Aorta (tissue), 5 donors: ENCODE measurements around the gene SNRNP70. TPM values are rescaled to one million over a fixed set of nuclear protein-coding genes. Genes with fewer than 3 reads are reported as not detected.
"Not testable (repeated sequence)": the region's sequence is repeated elsewhere in the genome, so short reads cannot be mapped to it uniquely, and the experiment has no call there.

Experiments used
- ATAC-seq: fragments of 200-7000 bp; cut with Tn5 transposase; one replicate; pipeline ENCODE4 v1.9.1; 2022; ENCODE audit warnings: moderate library complexity; ENCODE audit not compliant: low FRiP score
- DNase-seq, 2 donors: peaks; one replicate each; pipeline ENCODE4 v3.0.0-alpha.2; 2020
- H3K27ac ChIP-seq, 2 donors: one replicate each; pipeline ENCODE4 v1.5.1; 2013; ENCODE audit warnings: low read length in 2 of 2, mild to moderate bottlenecking in 2 of 2, moderate library complexity in 2 of 2, control low read depth in 1 of 2, inconsistent platforms in 1 of 2, low read depth in 1 of 2
- H3K27me3 ChIP-seq, 2 donors: one replicate each; pipeline ENCODE4 v1.6.1; 2013; ENCODE audit warnings: control low read depth in 1 of 2, low read length in 1 of 2, mild to moderate bottlenecking in 1 of 2, moderate library complexity in 1 of 2; ENCODE audit not compliant: insufficient read depth in 2 of 2, control insufficient read depth in 1 of 2
- H3K36me3 ChIP-seq, 2 donors: one replicate each; pipeline ENCODE4 v1.6.1; 2013; ENCODE audit warnings: control low read depth in 1 of 2, low read length in 1 of 2, mild to moderate bottlenecking in 1 of 2; ENCODE audit not compliant: insufficient read depth in 2 of 2, control insufficient read depth in 1 of 2
- H3K4me1 ChIP-seq, 2 donors: one replicate each; pipeline ENCODE4 v1.6.1; 2013; ENCODE audit warnings: low read length in 2 of 2, control low read depth in 1 of 2, mild to moderate bottlenecking in 1 of 2, moderate library complexity in 1 of 2; ENCODE audit not compliant: insufficient read depth in 2 of 2, control insufficient read depth in 1 of 2
- H3K4me3 ChIP-seq, 2 donors: one replicate each; pipeline ENCODE4 v1.5.1; 2013; ENCODE audit warnings: low read length in 2 of 2, control low read depth in 1 of 2, mild to moderate bottlenecking in 1 of 2
- H3K9me3 ChIP-seq: one replicate; pipeline ENCODE4 v1.6.1; 2013; ENCODE audit warnings: mild to moderate bottlenecking, low read length; ENCODE audit not compliant: control insufficient read depth
- WGBS, 2 donors: extraction: QIAGEN DNeasy Blood & Tissue Kit; methylation state at CpG; one replicate each; pipeline ENCODE4 v1.1.7; 2013; 5-methylcytosine and 5-hydroxymethylcytosine counted together
- intact Hi-C, 2 donors: fragments of 100-400 bp; cut with DNase I; formaldehyde crosslinking; loops; one replicate each; pipeline versions ENCODE4 v1.14.2 to v1.15.0; 2022
- polyA plus RNA-seq, 2 donors: library from polyadenylated mRNA; stranded (reverse); fragments of 200-250 nt; gene quantifications; one replicate each; pipeline ENCODE4 v1.2.3, GENCODE V29; 2013
- total RNA-seq, 2 donors: library from RNA; stranded (reverse); fragmentation: NEBNext Ultra II Directional; extraction: Animal tissue kit (Norgen Biotek cat#: 25700); gene quantifications; one replicate each; pipeline ENCODE4 v1.2.1, GENCODE V29; 2021
- donor health status: healthy with polysubstance abuse.
- donor health status: Bipolar disorder and iron deficiency.
- donor health status: DM: no; HTN: no; CAD: no.
- donor health status: DM: no; HTN: no; CAD: no.
- donor health status: DM: yes; HTN: yes; CAD: no.

Gene SNRNP70
- total and polyA plus RNA-seq, 4 donors, result 54.5 to 694 (median 209) TPM

DNA sequence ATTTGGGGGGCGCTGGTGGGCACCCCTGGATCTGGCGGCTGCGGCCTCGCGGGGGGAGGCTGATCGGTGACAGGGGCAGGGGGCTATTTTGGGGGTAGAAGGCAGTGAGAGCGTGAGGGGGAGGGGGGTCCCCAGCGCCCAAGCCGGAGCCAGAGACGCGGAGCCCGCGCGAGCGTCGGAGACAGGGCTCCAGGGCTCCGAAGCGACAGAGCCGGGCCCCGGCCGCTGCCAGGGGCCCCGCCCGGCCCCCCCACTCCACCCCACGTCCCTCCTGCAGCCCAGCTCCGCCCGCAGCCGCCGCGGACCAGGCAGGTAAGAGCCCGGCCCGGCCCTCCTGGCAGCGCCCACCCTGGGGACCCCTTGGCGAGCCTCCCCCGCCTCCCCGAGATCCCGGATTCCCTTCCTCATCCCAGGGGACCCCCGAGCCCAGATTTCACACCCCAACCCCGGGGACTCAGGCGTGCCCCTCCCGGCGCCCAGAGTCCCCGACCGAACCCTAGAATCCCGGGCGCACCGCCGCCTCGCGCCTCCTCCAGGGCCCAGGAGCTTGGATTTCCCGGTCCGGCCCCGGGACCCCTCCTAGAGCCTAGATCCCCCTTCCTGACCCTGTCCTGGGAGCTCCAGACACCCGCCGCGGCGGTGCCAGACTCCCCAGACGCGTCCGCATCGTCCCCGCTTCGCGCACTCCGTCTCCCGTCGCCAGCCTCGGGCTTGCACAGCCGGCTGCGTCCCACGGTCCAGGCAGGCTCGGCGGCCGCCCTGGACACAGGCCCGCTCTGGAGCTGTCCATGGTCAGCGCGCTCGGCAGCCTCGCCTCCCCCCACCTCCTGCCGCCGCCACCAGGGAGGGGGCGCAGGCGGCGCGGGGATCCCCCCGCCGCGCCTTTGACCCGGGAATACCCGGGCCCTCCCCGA lies 34.4 kb downstream of the SNRNP70 start, which contains the start of gene PPFIA3:
PPFIA3 (plus strand) TSS at position 134 of the 914 bp plus-strand sequence. CDS start 8,330 bp downstream, outside the sequence.
- WGBS, 2 donors, result 1% methylated on average over 62 to 90 of the region's 90 CpGs
- DNase-seq (peak; percentile 80 to 91), ATAC-seq (peak; percentile 80)
- peak within 1 kb of the TSS; percentile 34 to 45 for H3K4me3 ChIP-seq
- no peaks in the 10 kb centered on the region for H3K36me3 ChIP-seq
- H3K4me1 ChIP-seq, result no peaks in the 10 kb centered on the region
- H3K9me3 ChIP-seq, result no peaks in the 10 kb centered on the region
- no peaks in the 10 kb centered on the region for H3K27me3 ChIP-seq
- intact Hi-C loops, result loop anchor here (2.0 to 5.0 kb wide), 2 partner anchors 31 to 33 kb away; no protein-coding TSS in a partner anchor
- H3K27ac ChIP-seq, result peak within 1 kb of the TSS; percentile 23 to 91

DNA sequence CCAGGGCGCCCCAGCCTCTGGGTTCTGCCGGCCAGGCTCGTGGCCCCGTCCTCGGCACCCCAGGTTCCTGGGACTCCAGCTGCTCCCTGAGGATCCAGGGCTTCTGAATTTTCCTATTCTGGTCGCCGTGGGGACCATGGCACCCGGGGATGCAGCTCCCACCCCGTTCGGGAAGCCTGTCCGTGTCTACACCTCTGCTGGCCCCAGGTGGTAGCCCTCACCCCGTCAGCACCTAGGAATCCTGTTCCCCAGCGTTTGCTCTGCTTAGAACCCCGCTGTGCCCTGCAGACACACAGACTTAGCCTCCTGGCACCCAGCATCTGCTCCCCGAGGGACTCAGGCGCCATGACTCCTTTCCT lies 35.1 kb downstream of the SNRNP70 start:
- H3K4me3 ChIP-seq, result no peak overlapping the region

DNA sequence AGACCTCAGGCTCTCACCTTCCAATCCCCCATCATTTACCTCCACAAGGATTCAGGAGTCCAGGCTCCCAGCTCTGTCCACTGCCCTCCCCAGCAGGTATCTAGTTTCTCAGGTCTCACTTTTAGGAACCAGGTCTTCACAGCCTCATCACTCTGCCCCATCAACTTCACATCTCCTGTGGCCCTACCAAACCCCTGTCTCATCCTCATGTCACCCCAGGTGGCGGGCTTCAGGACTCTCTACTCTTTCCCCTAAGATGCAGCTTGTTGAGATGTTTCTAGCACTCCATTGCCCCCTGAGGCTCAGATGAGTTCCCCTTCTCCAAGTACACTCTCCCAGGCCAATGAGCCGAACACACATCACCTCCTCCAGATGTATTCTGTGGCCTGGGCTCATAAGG lies 35.6 kb downstream of the SNRNP70 start:
- no peak for ATAC-seq
- no peak overlapping the region for H3K27ac ChIP-seq
- H3K36me3 ChIP-seq, result no peaks in the 10 kb centered on the region
- intact Hi-C loops, result no loop called here
- no peaks in the 10 kb centered on the region for H3K9me3 ChIP-seq
- H3K27me3 ChIP-seq, result no peaks in the 10 kb centered on the region
- H3K4me1 ChIP-seq, result no peaks in the 10 kb centered on the region
- WGBS, 2 donors, result 90 to 96% methylated on average over 2 of the region's 2 CpGs
- no peak overlapping the region for H3K4me3 ChIP-seq
- DNase-seq, result no peak

More for the DNA sequence above, 35.1 kb downstream of the SNRNP70 start:
- DNase-seq, result no peak
- no peaks in the 10 kb centered on the region for H3K4me1 ChIP-seq
- no peaks in the 10 kb centered on the region for H3K9me3 ChIP-seq
- H3K36me3 ChIP-seq, result no peaks in the 10 kb centered on the region
- H3K27me3 ChIP-seq, result no peaks in the 10 kb centered on the region
- 11 to 17% methylated on average over 15 to 16 of the region's 16 CpGs for WGBS, 2 donors
- intact Hi-C loops, result no loop called here
- ATAC-seq, result no peak
- H3K27ac ChIP-seq, result no peak overlapping the region

DNA sequence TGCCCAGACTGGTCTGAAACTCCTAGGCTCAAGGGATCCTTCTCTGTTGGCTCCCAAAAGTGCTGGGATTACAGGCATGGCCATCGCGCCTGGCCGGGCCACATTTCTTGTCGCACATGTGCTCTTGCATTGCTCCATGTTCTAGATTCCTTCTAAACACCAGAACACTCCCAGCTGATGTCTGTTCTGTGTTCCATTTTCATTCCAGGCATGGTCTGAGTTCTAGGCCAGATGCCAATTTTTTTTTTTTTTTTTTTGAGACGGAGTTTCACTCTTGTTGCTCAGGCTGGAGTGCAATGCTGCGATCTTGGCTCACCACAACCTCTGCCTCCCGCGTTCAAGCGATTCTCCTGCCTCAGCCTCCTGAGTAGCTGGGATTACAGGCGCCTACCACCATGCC lies 36.6 kb downstream of the SNRNP70 start:
- H3K36me3 ChIP-seq, DNase-seq, intact Hi-C loops, H3K4me1 ChIP-seq, ATAC-seq, H3K27me3 ChIP-seq, H3K9me3 ChIP-seq, H3K4me3 ChIP-seq, H3K27ac ChIP-seq: not testable (repeated sequence)
- WGBS, 2 donors, result 68 to 77% methylated on average over 10 of the region's 10 CpGs

DNA sequence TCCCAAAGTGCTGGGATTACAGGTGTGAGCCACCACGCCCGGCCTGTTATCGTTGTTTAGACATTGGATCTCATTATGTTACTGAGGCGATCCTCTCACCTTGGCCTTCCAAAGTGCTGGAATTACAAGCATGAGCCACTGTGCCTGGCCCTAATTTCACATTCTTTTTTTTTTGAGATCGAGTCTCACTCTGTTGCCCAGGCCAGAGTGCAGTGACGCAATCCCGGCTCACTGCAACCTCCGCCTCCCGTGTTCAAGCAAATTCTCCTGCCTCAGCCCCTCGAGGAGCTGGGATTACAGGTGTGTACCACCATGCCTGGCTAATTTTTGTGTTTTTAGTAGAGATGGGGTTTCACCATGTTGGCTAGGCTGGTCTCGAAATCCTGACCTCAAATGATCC lies 38.0 kb downstream of the SNRNP70 start:
- H3K9me3 ChIP-seq, H3K4me3 ChIP-seq, intact Hi-C loops, H3K27ac ChIP-seq, H3K27me3 ChIP-seq, DNase-seq, H3K36me3 ChIP-seq, H3K4me1 ChIP-seq, ATAC-seq: not testable (repeated sequence)
- 91 to 93% methylated on average over 11 of the region's 11 CpGs for WGBS, 2 donors

DNA sequence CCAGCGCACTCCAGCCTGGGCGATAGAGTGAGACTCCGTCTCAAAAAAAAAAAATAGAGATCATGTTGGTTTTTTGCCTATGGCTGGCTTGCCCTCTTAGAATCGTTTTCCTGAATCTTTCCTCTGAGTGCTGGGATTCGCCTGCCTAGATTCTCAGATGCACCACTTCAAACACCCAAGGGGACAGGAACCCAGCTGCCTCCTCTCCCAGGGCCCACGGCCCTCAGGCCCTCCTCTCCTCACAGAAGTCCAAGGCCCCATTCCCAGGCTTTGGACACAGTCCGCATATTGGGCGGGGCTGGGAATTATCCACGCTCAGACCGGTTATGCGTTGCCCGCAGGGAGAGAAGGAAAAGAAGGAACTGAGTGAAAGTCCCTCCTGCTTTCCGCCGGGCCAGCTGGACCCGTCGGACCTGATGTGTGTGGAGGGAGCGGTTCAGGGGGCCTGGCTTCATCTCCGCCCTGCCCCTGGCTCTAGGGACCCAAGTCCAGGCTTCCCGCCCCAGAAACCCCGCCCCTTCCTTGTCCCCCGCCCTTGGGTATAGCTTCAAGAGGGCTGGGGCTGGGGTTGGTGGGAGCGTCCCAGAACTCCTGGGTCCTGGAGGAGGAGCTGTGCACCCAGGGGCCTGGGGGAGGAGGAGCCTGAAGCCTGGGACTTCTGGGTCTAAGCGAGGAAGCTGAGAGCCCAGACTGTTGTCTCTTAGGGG lies 39.9 kb downstream of the SNRNP70 start:
- Histone ChIP-seq H3K27me3 (no peaks in the 10 kb centered on the region), H3K36me3 (no peaks in the 10 kb centered on the region), H3K9me3 (no peaks in the 10 kb centered on the region), H3K4me1 (no peaks in the 10 kb centered on the region), H3K4me3 (no peak overlapping the region), H3K27ac (no peak overlapping the region)
- intact Hi-C loops, result no loop called here
- ATAC-seq, result no peak
- no peak for DNase-seq
- WGBS, 2 donors, result 27 to 34% methylated on average over 22 to 23 of the region's 23 CpGs

DNA sequence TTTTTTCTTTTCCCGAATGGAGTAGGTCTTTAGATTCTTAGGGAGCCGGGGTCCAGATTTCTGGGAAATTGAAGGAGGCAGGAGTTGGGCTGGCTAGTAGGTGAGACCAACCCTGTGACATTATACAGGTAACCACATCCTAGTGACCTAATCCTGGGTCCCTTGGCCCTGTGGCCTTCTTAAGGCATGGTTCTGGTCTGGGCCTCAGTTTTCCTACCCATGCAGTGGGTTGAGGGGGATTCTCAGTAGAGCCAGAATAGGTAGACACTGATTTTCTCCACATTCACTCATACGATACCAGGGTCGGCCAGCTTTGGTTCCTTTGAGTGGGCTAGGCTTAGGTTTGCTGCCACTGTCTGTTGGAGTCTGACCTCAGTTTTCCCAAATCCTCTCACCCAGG lies 41.3 kb downstream of the SNRNP70 start:
- Histone ChIP-seq H3K9me3 (no peaks in the 10 kb centered on the region), H3K4me1 (no peaks in the 10 kb centered on the region), H3K4me3 (no peak overlapping the region), H3K27ac (no peak overlapping the region), H3K36me3 (no peaks in the 10 kb centered on the region), H3K27me3 (no peaks in the 10 kb centered on the region)
- ATAC-seq (no peak), DNase-seq (no peak)
- intact Hi-C loops, result no loop called here
- 71 to 80% methylated on average over 4 of the region's 4 CpGs for WGBS, 2 donors

DNA sequence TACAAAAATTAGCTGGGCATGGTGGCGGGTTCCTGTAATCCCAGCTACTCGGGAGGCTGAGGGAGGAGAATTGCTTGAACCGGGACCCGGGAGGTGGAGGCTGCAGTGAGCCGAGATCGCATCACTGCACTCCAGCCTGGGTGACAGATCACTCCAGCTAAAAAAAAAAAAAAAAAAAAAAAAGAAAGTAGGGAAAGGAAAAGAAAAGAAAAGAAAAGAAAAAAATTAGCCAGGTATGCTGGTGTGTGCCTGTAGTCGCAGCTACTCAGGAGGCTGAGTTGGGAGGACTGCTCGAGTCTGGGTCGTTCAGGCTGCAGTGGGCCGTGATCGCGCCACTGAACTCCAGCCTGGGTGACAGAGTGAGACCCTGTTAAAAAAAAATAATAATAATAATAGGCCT lies 42.0 kb downstream of the SNRNP70 start:
- H3K4me3 ChIP-seq, H3K27ac ChIP-seq, H3K36me3 ChIP-seq, H3K4me1 ChIP-seq, intact Hi-C loops, H3K27me3 ChIP-seq, H3K9me3 ChIP-seq, DNase-seq, ATAC-seq: not testable (repeated sequence)
- WGBS, 2 donors, result 95 to 96% methylated on average over 12 of the region's 12 CpGs
